ENCODE results near the gene PKMYT1. TPM values are rescaled to one million over a fixed set of nuclear protein-coding genes. Genes with fewer than 3 reads are reported as not detected.

Gene PKMYT1
- total RNA-seq, 1 experiment from 2014 or later = 105 TPM

DNA sequence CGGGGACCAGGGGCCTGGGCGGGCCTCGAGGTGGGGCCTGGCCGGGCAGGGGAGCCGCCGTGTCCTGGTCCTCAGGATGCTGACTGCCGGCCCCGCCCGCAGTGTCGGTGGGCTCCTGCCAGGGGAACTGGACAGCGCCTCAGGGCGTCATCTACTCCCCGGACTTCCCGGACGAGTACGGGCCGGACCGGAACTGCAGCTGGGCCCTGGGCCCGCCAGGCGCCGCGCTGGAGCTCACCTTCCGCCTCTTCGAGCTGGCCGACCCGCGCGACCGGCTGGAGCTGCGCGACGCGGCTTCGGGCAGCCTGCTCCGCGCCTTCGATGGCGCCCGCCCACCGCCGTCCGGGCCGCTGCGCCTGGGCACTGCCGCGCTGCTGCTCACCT, 13.4 kb downstream of the PKMYT1 start:
- Histone ChIP-seq H3K4me3 (no peak overlapping the region), H3K9me3 (ENCODE audit: insufficient read depth, low read depth) (no peaks in the 10 kb centered on the region), H3K27ac (no peak overlapping the region), H3K4me1 (replicated peaks; ENCODE audit: insufficient read depth) (peaks cover 5% of the 10 kb centered on the region), H3F3A (ENCODE audit: insufficient read depth, low read depth) (peaks cover 30% of the 10 kb centered on the region; the same call in 1 of the 2 replicates), H3K79me2 (ENCODE audit: low read depth) (peaks cover 6% of the 10 kb centered on the region; the same call in 1 of the 2 replicates), H3K36me3 (ENCODE audit: low read depth) (no peaks in the 10 kb centered on the region), H4K20me1 (ENCODE audit: insufficient read depth) (no peaks in the 10 kb centered on the region), H2AFZ (no peak overlapping the region), H3K27me3 (ENCODE audit: insufficient read depth, low read depth) (no peaks in the 10 kb centered on the region), H3K9me2 (ENCODE audit: insufficient read depth) (no peaks in the 10 kb centered on the region), H3K4me2 (no peak overlapping the region)
- POLR2A ChIA-PET (ENCODE audit: unreplicated experiment) = no interaction called here
- DNase-seq = no peak
- no peak for TF ChIP-seq EZH2 (IDR thresholded peaks at IDR 0.05; ENCODE audit: low read depth)
- TF ChIP-seq CTCF (conservative IDR thresholded peaks at IDR 0.05) = no peak
- CTCF ChIA-PET = no interaction called here
- intact Hi-C loops (cut with micrococcal nuclease; ENCODE audit: unreplicated experiment) = loop anchor here (10.0 kb wide), 1 partner anchor 82 kb away; the partner anchor contains the start of gene FLYWCH2
- no TSS peak for BruUV-seq (replicated peaks)

- H3K79me2 ChIP-seq (ENCODE audit: low read depth) = peaks cover 6% of the 10 kb centered on the region; the same call in 1 of the 2 replicates
- H3K9me2 ChIP-seq (ENCODE audit: insufficient read depth) = no peaks in the 10 kb centered on the region
- no TSS peak for BruUV-seq (replicated peaks)
- intact Hi-C loops (cut with micrococcal nuclease; ENCODE audit: unreplicated experiment) = loop anchor here (10.0 kb wide), 1 partner anchor 81 kb away; the partner anchor contains the start of gene FLYWCH2
- no peak overlapping the region for H3K4me3 ChIP-seq
- no peak overlapping the region for H3K4me2 ChIP-seq
- no peak for TF ChIP-seq CTCF (conservative IDR thresholded peaks at IDR 0.05)
- no peak for TF ChIP-seq EZH2 (IDR thresholded peaks at IDR 0.05; ENCODE audit: low read depth)
- ChIA-PET POLR2A (ENCODE audit: unreplicated experiment) (no interaction called here), CTCF (no interaction called here)
- H3F3A ChIP-seq (ENCODE audit: insufficient read depth, low read depth) = peaks cover 30% of the 10 kb centered on the region; the same call in 1 of the 2 replicates
- DNase-seq = no peak
- H3K4me1 ChIP-seq (replicated peaks; ENCODE audit: insufficient read depth) = peaks cover 5% of the 10 kb centered on the region
- H2AFZ ChIP-seq = no peak overlapping the region
- H3K27ac ChIP-seq = no peak overlapping the region
- H3K36me3 ChIP-seq (ENCODE audit: low read depth) = no peaks in the 10 kb centered on the region
- H3K27me3 ChIP-seq (ENCODE audit: insufficient read depth, low read depth) = no peaks in the 10 kb centered on the region
- no peaks in the 10 kb centered on the region for H3K9me3 ChIP-seq (ENCODE audit: insufficient read depth, low read depth)
- no peaks in the 10 kb centered on the region for H4K20me1 ChIP-seq (ENCODE audit: insufficient read depth)
Measured at GRCh38 chr16:2966043-2966807, 14.0 kb downstream of the PKMYT1 start.

DNA sequence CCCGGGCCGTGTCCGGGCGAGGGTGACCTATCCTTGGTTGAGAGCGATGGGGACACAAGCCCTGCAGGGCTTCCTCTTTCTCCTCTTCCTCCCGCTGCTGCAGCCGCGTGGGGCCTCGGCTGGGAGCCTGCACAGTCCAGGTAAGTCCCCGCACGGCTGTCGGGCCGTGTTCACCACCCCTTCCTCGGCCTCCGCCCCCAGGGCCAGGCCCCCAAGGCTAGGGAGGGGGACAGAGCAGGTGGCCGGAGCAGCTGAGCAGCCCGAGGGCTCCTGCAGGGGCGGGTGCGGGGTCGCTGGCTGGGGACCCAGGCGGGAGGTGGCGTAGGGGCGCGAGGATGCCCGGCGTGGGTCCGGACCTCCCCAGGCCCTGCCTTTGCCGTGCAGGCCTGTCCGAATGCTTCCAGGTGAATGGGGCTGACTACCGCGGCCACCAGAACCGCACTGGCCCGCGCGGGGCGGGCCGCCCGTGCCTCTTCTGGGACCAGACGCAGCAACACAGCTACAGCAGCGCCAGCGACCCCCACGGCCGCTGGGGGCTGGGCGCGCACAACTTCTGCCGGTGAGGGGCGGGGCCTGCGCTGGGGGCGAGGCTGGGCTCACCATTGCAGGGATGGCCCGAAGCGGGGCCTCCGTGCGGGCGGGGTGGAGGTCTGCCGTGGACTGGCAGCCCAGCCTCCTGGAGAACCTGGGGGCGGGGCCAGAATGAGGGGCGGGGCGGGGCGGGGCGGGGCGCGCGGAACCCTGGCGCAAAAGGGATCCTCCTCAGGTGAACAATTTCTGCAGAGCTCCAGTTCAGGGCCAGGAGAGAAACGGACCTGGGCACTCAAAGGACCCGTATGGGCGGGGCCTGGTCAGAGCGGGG, 15.5 kb downstream of the PKMYT1 start:
- POLR2A ChIA-PET (ENCODE audit: unreplicated experiment) = interaction anchor here (0.5 to 1.0 kb wide), 8 partner anchors 55 to 215 kb away, joined by 3 to 9 read pairs (median 5); partner anchors contain the start of gene TNFRSF12A
- DNase-seq = peak; percentile 66 to 93
- peaks cover 26% of the 10 kb centered on the region; the same call in 1 of the 2 replicates for H3F3A ChIP-seq (ENCODE audit: insufficient read depth, low read depth)
- TF ChIP-seq CTCF (conservative IDR thresholded peaks at IDR 0.05) (no peak), EZH2 (IDR thresholded peaks at IDR 0.05; ENCODE audit: low read depth) (no peak)
- CTCF ChIA-PET = interaction anchor here (0.6 to 0.8 kb wide), 4 partner anchors 41 to 134 kb away, joined by 3 to 4 read pairs (median 4); no protein-coding TSS in a partner anchor
- H3K9me3 ChIP-seq (ENCODE audit: insufficient read depth, low read depth) = no peaks in the 10 kb centered on the region
- peaks cover 5% of the 10 kb centered on the region; the same call in 1 of the 2 replicates for H3K4me1 ChIP-seq (replicated peaks; ENCODE audit: insufficient read depth)
- H2AFZ ChIP-seq = peak overlapping the region; percentile 79
- intact Hi-C loops (cut with micrococcal nuclease; ENCODE audit: unreplicated experiment) = loop anchor here (2.0 to 10.0 kb wide), 3 partner anchors 18 to 80 kb away; partner anchors contain the start of gene FLYWCH2
- H3K4me2 ChIP-seq = peak overlapping the region; percentile 86
- H4K20me1 ChIP-seq (ENCODE audit: insufficient read depth) = no peaks in the 10 kb centered on the region
- no peaks in the 10 kb centered on the region for H3K79me2 ChIP-seq (ENCODE audit: low read depth)
- H3K4me3 ChIP-seq = peak overlapping the region; percentile 91
- BruUV-seq (replicated peaks) = no TSS peak
- no peaks in the 10 kb centered on the region for H3K27me3 ChIP-seq (ENCODE audit: insufficient read depth, low read depth)
- no peak overlapping the region for H3K27ac ChIP-seq
- no peaks in the 10 kb centered on the region for H3K36me3 ChIP-seq (ENCODE audit: low read depth)
- H3K9me2 ChIP-seq (ENCODE audit: insufficient read depth) = no peaks in the 10 kb centered on the region
